ENCODE results near the gene FAM209B. TPM values are rescaled to one million over a fixed set of nuclear protein-coding genes. Genes with fewer than 3 reads are reported as not detected.
"Not testable (repeated sequence)": the region's sequence is repeated elsewhere in the genome, so short reads cannot be mapped to it uniquely, and the experiment has no call there.

The FAM209B gene
- total RNA-seq, 2 experiments from 2014 or later = 0.45 to 1.1 TPM

DNA sequence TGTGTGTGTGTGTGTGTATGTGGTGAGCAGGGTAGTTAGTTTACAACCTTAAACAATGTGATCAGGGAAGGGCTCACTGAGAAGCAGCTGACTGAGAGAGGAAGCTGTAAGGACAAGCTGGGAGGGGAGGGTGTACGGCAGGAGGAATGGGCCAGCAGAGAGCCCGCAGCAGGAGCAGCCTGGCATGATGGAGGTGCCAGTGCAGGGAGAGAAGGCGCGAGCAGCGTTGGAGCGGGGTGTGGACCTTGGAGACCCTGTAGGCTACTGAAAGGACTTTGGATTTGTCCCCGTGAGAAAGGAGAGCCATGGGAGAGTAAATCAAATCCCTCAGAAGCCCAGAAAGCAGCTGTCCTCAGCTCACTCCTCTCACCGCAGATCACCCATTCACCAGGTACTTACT lies 18.5 kb downstream of the FAM209B start:
- Mint-ChIP-seq H3K36me3 (ENCODE audit: low read depth) (no peaks in the 10 kb centered on the region), H3K27me3 (ENCODE audit: low read depth) (peaks cover 3% of the 10 kb centered on the region), H3K27ac (no peak overlapping the region), H3K9me3 (ENCODE audit: insufficient read depth) (no peaks in the 10 kb centered on the region), H3K4me1 (ENCODE audit: low read depth) (peaks cover 8% of the 10 kb centered on the region), H3K4me3 (no peak overlapping the region)
- DNase-seq (no peak), ATAC-seq (no peak)
- ChIA-PET CTCF (interaction anchor here (0.6 to 2.3 kb wide), 7 partner anchors 12 to 444 kb away, joined by 3 to 23 read pairs (median 6); no protein-coding TSS in a partner anchor), POLR2A (no interaction called here)

DNA sequence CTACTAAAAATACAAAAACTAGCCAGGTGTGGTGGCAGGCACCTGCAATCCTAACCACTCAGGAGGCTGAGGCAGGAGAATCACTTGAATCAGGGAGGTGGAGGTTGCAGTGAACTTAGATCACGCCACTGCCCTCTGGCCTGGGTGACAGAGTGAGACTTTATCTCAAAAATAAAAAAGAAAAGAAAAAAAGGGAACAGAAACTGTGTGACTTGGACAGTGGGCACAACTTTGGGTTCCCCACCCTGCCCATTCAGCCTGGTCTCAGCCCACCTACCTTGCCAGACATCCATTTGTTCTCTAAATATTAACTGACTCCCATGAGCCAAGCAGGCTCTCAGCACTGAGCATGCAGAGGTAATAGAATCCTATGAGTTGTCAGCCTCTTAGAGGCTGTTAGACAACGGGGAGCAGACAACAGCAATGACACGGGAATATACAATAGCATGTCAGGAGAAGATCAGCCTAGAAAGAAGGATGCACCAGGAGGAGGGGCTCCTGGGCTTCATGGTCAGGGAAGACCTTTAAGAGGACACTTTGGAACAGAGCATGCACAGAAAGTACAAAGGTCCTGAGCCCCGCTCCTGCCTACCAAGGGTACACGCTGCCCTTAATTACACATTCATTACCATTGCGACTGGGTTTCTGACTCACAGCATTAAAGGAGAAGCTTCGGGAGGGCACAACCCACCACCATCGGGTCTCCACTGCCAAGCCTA lies 20.0 kb downstream of the FAM209B start:
- ChIA-PET CTCF (no interaction called here), POLR2A (no interaction called here)
- H3K27me3 Mint-ChIP-seq (ENCODE audit: low read depth) = peaks cover 2% of the 10 kb centered on the region
- H3K36me3 Mint-ChIP-seq (ENCODE audit: low read depth) = no peaks in the 10 kb centered on the region
- H3K9me3 Mint-ChIP-seq (ENCODE audit: insufficient read depth) = no peaks in the 10 kb centered on the region
- H3K27ac Mint-ChIP-seq = no peak overlapping the region
- DNase-seq (no peak), ATAC-seq (no peak)
- no peak overlapping the region for H3K4me3 Mint-ChIP-seq
- H3K4me1 Mint-ChIP-seq (ENCODE audit: low read depth) = peaks cover 8% of the 10 kb centered on the region

DNA sequence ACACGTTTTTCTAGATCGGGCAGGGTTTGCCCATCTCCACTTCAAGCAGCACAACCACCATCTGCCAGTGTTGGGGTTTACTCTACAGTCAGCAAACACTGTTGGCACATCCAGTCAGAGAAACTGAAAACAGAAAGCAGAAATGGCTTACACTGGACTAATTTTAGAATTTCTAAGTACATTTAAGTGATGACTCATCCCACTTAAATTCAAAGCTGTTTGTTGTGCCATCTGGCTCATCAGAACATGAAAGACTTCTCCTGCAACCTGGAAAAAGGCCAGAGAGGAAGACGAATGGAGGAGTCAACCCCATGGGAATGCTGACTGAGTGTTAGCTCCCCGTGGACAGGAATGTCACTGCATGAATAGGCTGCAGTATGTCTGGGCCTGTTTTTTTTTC lies 21.8 kb downstream of the FAM209B start:
- Mint-ChIP-seq H3K27ac (no peak overlapping the region), H3K9me3 (ENCODE audit: insufficient read depth) (no peaks in the 10 kb centered on the region), H3K36me3 (ENCODE audit: low read depth) (no peaks in the 10 kb centered on the region), H3K4me3 (no peak overlapping the region), H3K27me3 (ENCODE audit: low read depth) (peaks cover 7% of the 10 kb centered on the region), H3K4me1 (ENCODE audit: low read depth) (peaks cover 8% of the 10 kb centered on the region)
- ATAC-seq (peak; percentile 36), DNase-seq (no peak)
- ChIA-PET CTCF (no interaction called here), POLR2A (no interaction called here)

DNA sequence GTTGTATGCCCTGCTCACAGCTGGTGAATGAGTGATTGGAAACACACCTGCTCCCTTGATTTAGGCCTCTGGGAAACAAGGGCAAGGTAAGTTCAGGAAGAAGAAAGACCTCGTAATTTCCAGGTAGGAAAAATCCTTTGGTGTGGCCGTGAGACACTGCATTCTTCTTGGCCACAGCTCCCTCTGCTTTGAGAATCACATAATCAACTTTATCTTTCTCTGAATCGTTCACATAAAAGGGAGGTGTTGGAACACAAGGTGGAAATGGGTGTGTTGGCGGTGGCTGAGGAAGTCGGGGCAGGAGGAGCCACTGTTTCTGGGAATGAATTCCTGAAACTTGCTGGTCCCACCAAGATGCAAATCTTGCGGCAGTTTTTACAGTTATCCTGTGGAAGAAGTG lies 25.9 kb downstream of the FAM209B start:
- no peaks in the 10 kb centered on the region for H3K36me3 Mint-ChIP-seq (ENCODE audit: low read depth)
- ChIA-PET CTCF (no interaction called here), POLR2A (no interaction called here)
- peaks cover 8% of the 10 kb centered on the region for H3K4me1 Mint-ChIP-seq (ENCODE audit: low read depth)
- no peak overlapping the region for H3K27ac Mint-ChIP-seq
- no peak overlapping the region for H3K4me3 Mint-ChIP-seq
- H3K27me3 Mint-ChIP-seq (ENCODE audit: low read depth) = peaks cover 10% of the 10 kb centered on the region
- ATAC-seq = no peak
- no peak for DNase-seq
- no peaks in the 10 kb centered on the region for H3K9me3 Mint-ChIP-seq (ENCODE audit: insufficient read depth)

DNA sequence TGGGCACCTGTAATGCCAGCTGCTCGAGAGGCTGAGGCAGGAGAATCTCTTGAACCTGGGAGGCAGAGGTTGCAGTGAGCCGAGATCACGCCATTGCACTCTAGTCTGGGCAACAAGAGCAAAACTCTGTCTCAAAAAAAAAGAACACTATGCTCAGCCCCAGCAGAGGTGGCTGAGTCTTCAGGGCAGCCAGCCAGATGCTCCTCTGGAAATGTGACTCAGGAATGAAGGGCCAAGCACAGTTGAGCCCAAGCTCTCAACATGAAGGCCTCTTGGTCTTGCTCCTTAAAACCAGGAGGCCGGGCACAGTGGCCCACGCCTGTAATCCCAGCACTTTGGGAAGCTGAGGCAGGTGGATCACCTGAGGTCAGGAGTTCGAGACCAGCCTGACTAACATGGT lies 31.5 kb downstream of the FAM209B start:
- DNase-seq; H3K36me3 Mint-ChIP-seq (ENCODE audit: low read depth); ATAC-seq; H3K9me3 Mint-ChIP-seq (ENCODE audit: insufficient read depth); POLR2A ChIA-PET; H3K27ac Mint-ChIP-seq; H3K4me3 Mint-ChIP-seq; H3K4me1 Mint-ChIP-seq (ENCODE audit: low read depth); CTCF ChIA-PET; H3K27me3 Mint-ChIP-seq (ENCODE audit: low read depth): not testable (repeated sequence)

DNA sequence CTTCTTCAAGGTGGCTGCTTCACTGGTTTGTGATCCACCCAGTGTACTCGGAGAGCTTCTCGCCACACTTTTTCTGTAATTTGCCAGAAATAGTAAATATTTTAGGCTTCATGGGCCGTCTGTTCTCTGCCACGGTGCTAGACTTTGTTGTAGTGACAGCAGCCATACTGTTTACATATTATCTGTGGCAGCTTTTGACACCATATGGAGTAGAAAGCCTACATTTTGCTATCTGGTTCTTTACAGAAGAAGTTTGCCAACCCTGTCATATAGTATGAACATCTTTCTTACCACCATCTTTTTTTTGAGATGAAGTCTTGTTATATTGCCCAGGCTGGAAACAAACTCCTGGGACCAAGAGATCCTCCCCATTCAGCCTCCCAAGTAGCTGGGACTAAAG lies 32.5 kb downstream of the FAM209B start:
- H3K4me1 Mint-ChIP-seq (ENCODE audit: low read depth) = no peaks in the 10 kb centered on the region
- H3K4me3 Mint-ChIP-seq = no peak overlapping the region
- no peaks in the 10 kb centered on the region for H3K9me3 Mint-ChIP-seq (ENCODE audit: insufficient read depth)
- H3K27ac Mint-ChIP-seq = no peak overlapping the region
- DNase-seq (no peak), ATAC-seq (no peak)
- ChIA-PET CTCF (no interaction called here), POLR2A (no interaction called here)
- no peaks in the 10 kb centered on the region for H3K36me3 Mint-ChIP-seq (ENCODE audit: low read depth)
- peaks cover 3% of the 10 kb centered on the region for H3K27me3 Mint-ChIP-seq (ENCODE audit: low read depth)

DNA sequence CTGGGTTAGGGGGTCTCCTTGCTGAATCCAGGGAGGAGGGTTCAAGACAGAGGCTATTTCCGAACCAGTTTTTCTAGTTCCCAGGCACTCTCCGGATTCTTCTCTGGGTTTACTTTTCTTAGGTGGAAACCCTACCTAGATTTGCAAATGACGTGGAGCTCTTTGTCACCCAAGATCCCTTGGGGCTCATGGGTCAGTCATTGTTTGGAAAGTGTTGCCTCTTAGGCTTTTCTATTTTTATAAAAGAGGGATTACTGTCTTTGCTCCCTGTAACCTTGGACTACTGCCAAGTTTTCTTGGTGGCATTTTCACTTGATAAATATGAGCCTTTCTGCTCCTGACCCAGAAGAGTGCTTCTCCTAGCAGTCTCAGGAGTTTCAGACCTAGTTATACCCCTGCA lies 33.6 kb downstream of the FAM209B start:
- no peak for DNase-seq
- ChIA-PET CTCF (interaction anchor here (0.8 kb wide), 1 partner anchor 16 kb away, joined by 4 read pairs; no protein-coding TSS in a partner anchor), POLR2A (interaction anchor here (0.5 kb wide), 1 partner anchor 1850 kb away, joined by 5 read pairs; no protein-coding TSS in a partner anchor)
- H3K4me3 Mint-ChIP-seq = no peak overlapping the region
- ATAC-seq = no peak
- no peaks in the 10 kb centered on the region for H3K4me1 Mint-ChIP-seq (ENCODE audit: low read depth)
- H3K27me3 Mint-ChIP-seq (ENCODE audit: low read depth) = peaks cover 1% of the 10 kb centered on the region
- no peaks in the 10 kb centered on the region for H3K36me3 Mint-ChIP-seq (ENCODE audit: low read depth)
- no peaks in the 10 kb centered on the region for H3K9me3 Mint-ChIP-seq (ENCODE audit: insufficient read depth)
- H3K27ac Mint-ChIP-seq = no peak overlapping the region

DNA sequence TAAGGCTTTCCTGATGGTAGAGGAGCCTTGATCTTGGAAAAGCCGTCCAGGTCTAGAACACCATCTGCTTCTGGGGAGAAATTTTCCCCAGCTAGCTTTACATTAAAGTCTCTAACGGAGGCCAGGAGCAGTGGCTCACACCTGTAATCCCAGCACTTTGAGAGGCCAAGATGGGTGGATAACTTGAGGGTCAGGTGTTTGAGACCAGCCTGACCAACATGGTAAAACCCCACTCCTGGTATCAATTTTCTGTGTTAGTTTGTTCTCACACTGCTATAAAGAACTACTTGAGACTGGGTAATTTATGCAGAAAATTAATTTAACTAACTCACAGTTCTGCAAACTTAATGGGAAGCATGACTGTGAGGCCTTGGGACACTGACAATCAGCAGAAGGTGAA lies 37.8 kb downstream of the FAM209B start:
- no peaks in the 10 kb centered on the region for H3K4me1 Mint-ChIP-seq (ENCODE audit: low read depth)
- POLR2A ChIA-PET = no interaction called here
- H3K4me3 Mint-ChIP-seq = no peak overlapping the region
- H3K27ac Mint-ChIP-seq = no peak overlapping the region
- peaks cover 2% of the 10 kb centered on the region for H3K27me3 Mint-ChIP-seq (ENCODE audit: low read depth)
- ATAC-seq (no peak), DNase-seq (no peak)
- CTCF ChIA-PET = no interaction called here
- H3K36me3 Mint-ChIP-seq (ENCODE audit: low read depth) = no peaks in the 10 kb centered on the region
- H3K9me3 Mint-ChIP-seq (ENCODE audit: insufficient read depth) = no peaks in the 10 kb centered on the region

DNA sequence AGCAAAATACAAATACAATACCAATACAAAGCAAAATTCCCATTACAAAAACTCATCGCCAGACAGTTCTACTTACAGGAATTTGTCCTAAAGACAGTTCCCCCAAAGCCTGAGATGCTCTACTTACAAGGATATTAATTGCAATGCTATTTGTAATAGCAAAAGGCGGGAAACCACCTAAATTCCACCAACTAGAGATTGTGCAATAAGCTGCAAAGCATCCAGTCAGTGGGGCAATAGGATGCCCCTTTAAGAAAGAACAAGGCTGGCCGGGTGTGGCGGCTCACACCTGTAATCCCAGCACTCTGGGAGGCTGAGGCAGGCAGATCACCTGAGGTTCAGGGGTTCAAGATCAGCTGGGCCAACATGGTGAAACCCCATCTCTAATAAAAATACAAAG lies 39.1 kb downstream of the FAM209B start:
- ChIA-PET POLR2A (no interaction called here), CTCF (no interaction called here)
- DNase-seq (no peak), ATAC-seq (no peak)
- Mint-ChIP-seq H3K27ac (no peak overlapping the region), H3K4me1 (ENCODE audit: low read depth) (no peaks in the 10 kb centered on the region), H3K9me3 (ENCODE audit: insufficient read depth) (no peaks in the 10 kb centered on the region), H3K27me3 (ENCODE audit: low read depth) (peaks cover 2% of the 10 kb centered on the region), H3K36me3 (ENCODE audit: low read depth) (no peaks in the 10 kb centered on the region), H3K4me3 (no peak overlapping the region)

DNA sequence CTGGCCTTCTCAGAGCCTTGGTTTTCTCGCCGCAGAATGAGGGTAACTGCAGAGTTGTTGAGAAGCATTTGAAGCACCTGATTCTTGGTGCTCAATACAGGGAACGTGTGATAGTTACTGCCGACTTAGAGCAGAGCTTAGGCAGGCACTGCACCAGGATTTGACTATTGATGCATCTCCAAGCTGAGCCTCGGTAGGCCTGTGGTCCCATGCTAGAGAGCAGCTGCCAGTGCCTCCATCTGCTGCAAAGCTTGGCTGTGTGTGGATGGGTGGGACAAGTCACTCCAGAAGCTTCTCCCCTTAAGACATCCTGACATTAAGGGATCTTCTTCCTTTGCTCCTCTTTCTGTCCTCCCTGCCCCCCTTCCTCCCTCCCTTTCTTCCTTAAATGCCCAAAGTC lies 40.9 kb downstream of the FAM209B start:
- Mint-ChIP-seq H3K36me3 (ENCODE audit: low read depth) (no peaks in the 10 kb centered on the region), H3K4me3 (no peak overlapping the region), H3K9me3 (ENCODE audit: insufficient read depth) (no peaks in the 10 kb centered on the region), H3K27ac (no peak overlapping the region), H3K27me3 (ENCODE audit: low read depth) (peaks cover 2% of the 10 kb centered on the region), H3K4me1 (ENCODE audit: low read depth) (no peaks in the 10 kb centered on the region)
- ATAC-seq (no peak), DNase-seq (no peak)
- ChIA-PET POLR2A (interaction anchor here (0.6 kb wide), 1 partner anchor 562 kb away, joined by 3 read pairs; no protein-coding TSS in a partner anchor), CTCF (interaction anchor here (0.6 to 1.0 kb wide), 2 partner anchors 23 to 770 kb away, joined by 3 read pairs; no protein-coding TSS in a partner anchor)

DNA sequence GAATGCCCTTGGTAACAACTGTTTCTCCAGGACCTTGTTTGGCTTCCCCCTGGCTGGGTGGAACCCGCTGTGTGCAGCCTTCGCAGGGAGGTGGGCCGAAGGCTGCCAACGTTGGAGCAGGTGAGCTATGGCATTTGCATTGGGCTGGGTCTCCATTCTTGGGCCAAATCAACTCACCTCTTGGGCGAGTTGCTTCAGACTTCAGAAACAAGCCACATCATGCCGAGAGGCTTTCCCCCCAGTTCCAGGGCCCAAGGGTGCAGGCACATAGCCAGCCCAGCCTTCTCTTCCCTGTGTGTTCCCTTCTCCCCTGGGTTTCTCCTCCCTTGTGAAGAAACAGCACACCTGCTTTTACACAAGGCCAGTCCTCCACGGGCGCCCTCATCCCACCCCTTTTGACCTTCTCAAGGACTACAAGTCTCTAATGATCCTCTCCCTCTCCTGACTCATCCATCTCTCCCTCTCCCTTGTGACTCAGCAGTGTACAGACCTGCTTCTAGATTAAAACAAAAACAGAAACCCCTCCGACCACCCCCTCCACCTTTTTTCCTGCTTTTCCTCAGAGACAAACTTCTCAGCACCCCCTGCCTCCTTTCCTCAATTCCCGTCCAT lies 41.6 kb downstream of the FAM209B start:
- Mint-ChIP-seq H3K36me3 (ENCODE audit: low read depth) (no peaks in the 10 kb centered on the region), H3K4me3 (no peak overlapping the region), H3K27me3 (ENCODE audit: low read depth) (peaks cover 2% of the 10 kb centered on the region), H3K4me1 (ENCODE audit: low read depth) (no peaks in the 10 kb centered on the region), H3K9me3 (ENCODE audit: insufficient read depth) (no peaks in the 10 kb centered on the region), H3K27ac (no peak overlapping the region)
- ATAC-seq (no peak), DNase-seq (no peak)
- ChIA-PET POLR2A (interaction anchor here (0.6 kb wide), 1 partner anchor 562 kb away, joined by 3 read pairs; no protein-coding TSS in a partner anchor), CTCF (interaction anchor here (0.6 to 1.0 kb wide), 2 partner anchors 24 to 770 kb away, joined by 3 read pairs; no protein-coding TSS in a partner anchor)

DNA sequence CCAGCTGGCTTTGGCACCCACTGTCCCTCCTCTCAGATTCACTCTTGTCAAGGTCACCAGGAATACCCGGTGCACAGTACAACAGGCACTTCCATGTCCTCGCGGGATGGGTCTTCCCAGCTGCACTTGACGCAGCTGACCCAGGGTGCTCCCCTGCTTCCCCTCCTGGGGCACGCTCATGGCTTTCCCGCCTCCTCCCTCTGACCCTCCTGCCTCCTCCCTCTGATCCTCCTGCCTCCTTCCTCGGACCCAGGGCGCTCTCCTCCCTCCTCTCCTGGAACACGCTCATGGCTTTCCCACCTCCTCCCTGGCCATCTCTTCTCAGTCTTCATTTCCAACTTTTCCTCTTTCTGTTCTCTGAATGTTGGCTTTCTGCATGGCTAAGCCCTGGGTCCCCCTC lies 42.1 kb downstream of the FAM209B start:
- ATAC-seq (no peak), DNase-seq (no peak)
- ChIA-PET CTCF (no interaction called here), POLR2A (no interaction called here)
- no peaks in the 10 kb centered on the region for H3K36me3 Mint-ChIP-seq (ENCODE audit: low read depth)
- H3K9me3 Mint-ChIP-seq (ENCODE audit: insufficient read depth) = no peaks in the 10 kb centered on the region
- no peaks in the 10 kb centered on the region for H3K4me1 Mint-ChIP-seq (ENCODE audit: low read depth)
- no peak overlapping the region for H3K27ac Mint-ChIP-seq
- peaks cover 2% of the 10 kb centered on the region for H3K27me3 Mint-ChIP-seq (ENCODE audit: low read depth)
- no peak overlapping the region for H3K4me3 Mint-ChIP-seq

All from activated CD8-positive, alpha-beta T cell treated with anti-CD3 and anti-CD28 coated beads, Interleukin-2, amount 10 ng/mL, durations not matched to agents 7 days and 5 days (primary cell).